NCI-H524 treated with DMSO at 0.1 percent for 48 hours (cell line): ENCODE measurements around the gene CCR8.
A peak's percentile ranks its signal among the peaks of the same experiment; 100 is the strongest.

Source experiments
- DNase-seq: peaks from one replicate; lab custom pipeline; 2025; lab: John Stamatoyannopoulos, UW

CCR8 gene, protein sequence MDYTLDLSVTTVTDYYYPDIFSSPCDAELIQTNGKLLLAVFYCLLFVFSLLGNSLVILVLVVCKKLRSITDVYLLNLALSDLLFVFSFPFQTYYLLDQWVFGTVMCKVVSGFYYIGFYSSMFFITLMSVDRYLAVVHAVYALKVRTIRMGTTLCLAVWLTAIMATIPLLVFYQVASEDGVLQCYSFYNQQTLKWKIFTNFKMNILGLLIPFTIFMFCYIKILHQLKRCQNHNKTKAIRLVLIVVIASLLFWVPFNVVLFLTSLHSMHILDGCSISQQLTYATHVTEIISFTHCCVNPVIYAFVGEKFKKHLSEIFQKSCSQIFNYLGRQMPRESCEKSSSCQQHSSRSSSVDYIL

GRCh38 chr3:39329493-39329892 is at the start of gene CCR8:
Gene CCR8 (plus strand): TSS chr3:39329709. CDS start chr3:39332332, 2,623 bp downstream.
- DNase-seq, result no peak

GRCh38 chr3:39279745-39280517 is 49.6 kb upstream of the CCR8 start, which contains the start of gene CX3CR1:
Gene CX3CR1 (minus strand): TSS chr3:39280036. CDS start chr3:39266509, 13,527 bp downstream.
- no peak for DNase-seq

DNA sequence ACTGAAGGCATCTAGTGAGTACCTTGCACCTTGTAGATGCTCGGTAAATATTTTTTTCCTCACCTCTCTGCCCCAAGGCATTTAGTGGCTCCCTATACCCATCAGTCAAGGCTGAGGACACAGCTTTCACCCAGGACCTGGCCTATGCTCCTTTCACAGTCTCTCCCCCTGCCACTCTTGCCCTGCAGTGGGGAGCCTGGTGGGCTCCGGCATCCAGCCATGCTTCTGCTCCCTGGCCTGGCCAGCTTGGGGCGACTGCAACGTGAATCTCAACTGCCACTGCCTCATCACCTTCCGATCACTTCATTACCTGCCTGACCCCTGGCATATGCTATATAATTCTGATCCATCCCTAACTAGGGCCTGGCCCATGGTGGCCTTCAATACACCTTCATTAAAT is 48.9 kb upstream of the CCR8 start:
- DNase-seq, result no peak

GRCh38 chr3:39281533-39281932 is 48.0 kb upstream of the CCR8 start:
- no peak for DNase-seq

DNA sequence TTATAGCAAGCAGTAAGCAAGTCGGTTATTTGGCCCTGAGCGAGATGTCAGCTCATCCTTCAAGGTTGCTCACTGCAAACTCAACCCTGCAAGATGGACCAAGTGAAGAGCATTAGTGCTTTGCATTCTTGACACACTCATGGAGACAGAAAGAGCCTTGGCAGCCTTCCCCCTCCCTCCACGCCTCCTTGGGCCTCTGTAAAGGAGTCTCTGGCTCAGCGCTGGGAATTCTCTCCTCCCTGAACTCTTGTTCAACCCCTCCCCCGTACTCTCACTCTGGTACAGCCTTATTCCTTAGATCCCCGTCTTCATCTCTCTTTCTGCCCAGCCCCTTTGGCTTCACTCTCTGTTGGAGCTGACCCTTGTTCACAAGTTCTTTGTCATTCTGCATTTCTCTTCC is 47.5 kb upstream of the CCR8 start:
- no peak for DNase-seq

DNA sequence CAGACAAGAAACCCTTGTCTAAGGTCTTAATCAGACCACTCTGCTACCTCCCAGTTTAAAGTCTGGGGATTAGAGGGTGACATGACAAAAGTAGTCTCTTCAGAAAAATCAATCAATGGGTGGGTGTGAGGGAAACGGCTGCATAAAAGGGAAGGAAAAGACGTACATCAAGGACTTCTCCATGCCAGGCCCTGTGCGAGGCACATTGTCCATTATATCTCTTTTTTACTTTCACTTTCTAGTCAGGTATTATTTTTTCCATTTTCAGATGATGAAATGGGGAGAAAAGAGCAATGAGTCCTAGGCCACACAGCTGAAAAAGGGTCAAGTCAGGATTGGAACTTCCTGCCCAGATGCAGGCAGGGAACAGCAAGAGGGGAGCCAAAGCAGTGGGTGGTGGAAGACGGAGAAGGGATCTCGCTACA is 45.0 kb upstream of the CCR8 start:
- no peak for DNase-seq

GRCh38 chr3:39285332-39285731 is 44.2 kb upstream of the CCR8 start:
- no peak for DNase-seq

GRCh38 chr3:39286771-39287170 is 42.7 kb upstream of the CCR8 start:
- DNase-seq, result no peak

DNA sequence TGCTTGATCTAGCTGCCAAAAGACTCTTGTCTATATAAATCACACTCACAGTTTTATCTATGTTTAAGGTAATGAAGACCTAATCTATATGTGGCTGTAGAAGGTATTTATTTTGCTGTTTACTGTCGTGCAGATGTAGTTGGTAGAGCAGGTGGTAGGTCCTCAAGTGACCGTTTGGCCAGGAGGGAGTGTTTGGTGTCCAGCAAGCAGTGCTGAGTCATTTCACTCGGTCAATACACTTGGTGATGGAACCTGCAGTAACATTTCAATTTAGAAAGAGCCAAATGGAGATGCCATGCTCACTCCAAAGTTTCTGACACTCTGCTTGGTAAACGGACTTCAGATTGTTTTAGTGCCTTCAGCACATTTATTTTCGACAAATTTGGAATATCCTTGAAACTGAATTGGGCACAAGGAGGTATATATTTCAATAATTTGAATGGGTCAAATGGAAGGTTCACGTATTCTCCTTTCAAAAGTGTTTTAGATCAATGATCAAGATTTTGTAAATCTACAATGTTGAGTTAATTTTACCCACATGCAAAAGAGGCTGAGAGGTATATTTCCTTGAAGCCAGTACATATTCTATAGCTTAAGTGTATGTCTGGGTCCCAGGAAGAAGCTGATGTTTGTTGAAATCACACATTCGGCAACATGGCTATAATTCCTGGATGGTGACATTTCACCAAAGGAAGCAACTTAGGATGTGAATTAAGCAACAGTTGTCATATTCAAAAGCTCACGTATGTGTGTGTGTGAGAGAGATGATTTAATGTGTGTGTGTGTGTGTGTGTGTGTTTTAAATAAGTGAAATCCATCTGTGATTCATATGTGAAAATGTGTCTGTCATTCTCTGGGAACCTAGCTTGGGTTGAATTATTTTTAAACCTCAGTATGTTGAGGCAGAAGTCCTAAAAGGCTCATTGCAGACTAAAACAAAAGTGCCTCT is 42.0 kb upstream of the CCR8 start:
- DNase-seq, result no peak

- DNase-seq, result peak; percentile 60
Observed at GRCh38 chr3:39288300-39288808, 41.2 kb upstream of the CCR8 start.

DNA sequence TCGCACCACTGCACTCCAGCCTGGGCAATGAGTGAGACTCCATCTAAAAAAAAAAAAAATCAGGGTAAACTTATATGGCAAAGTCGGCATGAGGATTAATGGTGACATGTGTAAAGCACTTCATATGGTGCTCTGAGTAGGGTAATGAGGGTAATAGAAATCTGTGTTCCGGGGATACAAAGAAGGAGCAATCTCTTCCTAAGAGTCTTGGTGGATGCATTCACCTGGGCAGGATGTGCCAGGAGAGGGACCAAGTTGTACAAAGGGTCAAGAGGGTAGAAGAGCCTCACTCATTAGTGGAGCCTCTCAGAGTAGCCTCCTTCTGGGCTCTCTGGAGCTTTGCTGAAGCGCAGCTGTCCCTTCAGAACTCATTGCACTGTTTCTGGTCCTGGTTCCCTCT is 40.4 kb upstream of the CCR8 start:
- DNase-seq, result no peak

GRCh38 chr3:39290255-39290654 is 39.3 kb upstream of the CCR8 start:
- DNase-seq, result no peak

DNA sequence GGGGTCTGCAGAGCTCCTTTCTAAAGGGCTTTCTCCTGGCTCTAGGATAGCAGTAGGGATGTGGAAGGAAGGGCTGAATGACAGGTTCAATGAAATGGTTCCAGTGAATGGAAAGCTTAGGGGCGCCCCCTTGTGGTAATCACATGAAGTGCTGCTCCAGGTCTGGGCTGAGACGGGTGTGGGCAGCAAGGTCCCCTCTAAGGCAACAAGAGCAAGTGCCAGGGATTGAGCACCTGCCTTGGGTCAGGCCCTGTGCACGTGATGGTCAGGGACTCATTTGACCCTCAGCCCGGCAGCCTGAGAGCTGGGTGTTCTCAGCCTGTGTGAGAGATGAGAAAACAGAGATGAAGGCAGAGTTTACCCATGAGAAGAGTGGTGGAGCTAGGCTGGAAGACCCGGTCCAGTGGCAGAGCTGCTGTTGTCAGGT is 37.6 kb upstream of the CCR8 start:
- no peak for DNase-seq

GRCh38 chr3:39292961-39293360 is 36.5 kb upstream of the CCR8 start:
- no peak for DNase-seq

DNA sequence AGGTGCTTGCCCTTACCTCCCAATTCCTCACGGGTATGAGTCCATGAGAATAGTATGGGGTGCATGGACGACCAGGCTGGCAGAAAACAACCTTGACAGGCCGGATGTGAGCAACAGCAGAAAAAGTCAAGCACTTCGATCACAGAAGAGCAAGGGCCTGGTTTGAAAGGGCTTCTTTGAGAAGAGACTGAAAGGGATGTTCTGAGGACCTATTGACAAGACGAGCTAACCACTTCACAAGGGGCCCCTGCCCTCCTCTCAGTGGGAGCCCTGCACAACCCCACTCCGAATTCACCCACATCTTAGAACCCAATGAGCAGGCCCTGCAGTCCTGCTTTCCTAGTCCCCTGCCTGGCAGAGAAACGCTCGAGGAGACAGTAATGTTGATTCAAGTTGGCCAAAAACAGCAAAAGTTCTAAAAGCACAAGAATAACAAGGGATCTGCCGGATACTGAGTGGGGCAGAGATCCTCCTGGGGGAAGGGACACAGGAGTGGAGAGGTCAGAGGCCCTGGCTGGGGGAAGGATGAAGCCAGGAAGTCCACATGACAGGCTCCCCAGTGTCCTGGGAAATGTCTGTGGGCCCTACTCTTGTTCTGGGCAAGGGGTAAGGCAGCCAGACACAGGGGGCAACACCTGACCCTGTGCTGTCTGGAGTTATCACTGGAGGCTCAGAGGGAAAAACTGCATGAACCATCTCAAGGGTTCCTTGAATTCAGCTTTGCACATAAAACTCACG is 34.9 kb upstream of the CCR8 start:
- no peak for DNase-seq

DNA sequence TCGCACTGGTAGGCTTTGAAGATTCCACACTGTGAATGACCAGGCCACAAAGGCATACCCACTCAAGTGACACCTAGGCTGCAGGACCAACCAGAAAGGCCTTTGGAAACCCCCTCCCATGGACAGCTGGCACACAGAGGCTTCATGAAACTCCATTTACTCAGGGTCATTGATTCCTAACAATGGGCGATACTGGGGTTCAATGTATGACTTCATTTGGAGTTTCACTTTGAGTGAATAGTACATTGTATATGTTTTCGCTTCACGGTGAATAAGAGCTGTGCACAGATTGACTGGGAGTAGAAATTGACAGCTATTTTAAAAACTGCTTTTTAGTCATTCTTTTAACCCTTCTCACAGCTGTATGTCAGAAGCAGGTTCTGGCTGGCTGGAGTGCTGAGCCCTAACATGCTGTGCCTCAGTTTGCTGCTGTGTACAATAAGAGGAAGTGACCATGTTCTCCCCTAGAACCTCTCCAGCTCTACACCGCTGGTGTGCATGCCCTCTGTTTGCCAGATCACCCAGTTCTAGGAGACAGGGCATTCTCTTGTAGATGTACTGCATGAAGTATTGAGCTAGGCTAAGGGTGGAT is 34.2 kb upstream of the CCR8 start:
- DNase-seq, result no peak

GRCh38 chr3:39296197-39297077 is 33.1 kb upstream of the CCR8 start:
- DNase-seq, result no peak

- no peak for DNase-seq
Observed at GRCh38 chr3:39299279-39299678, 30.2 kb upstream of the CCR8 start.

- DNase-seq, result no peak
Observed at GRCh38 chr3:39302178-39302577, 27.3 kb upstream of the CCR8 start.

DNA sequence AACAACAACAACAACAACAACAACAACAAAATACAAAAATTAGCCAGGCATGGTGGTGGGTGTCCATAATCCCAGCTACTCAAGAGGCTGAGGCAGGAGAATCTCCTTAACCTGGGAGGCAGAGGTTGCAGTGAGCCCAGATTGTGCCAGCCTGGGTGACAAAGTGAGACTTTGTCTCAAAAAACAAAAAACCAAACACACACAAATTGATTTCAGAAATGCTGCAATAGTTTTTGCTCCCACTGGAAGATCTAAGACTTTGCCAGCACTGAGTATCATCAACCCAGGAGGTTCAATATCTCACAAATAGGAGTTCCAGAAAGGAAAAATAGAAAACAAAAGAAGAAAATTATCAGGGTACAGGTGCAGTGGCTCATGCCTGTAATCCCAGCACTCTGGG is 16.2 kb upstream of the CCR8 start:
- DNase-seq, result no peak
